ENCODE data around the gene RASD2.

RASD2 gene

DNA sequence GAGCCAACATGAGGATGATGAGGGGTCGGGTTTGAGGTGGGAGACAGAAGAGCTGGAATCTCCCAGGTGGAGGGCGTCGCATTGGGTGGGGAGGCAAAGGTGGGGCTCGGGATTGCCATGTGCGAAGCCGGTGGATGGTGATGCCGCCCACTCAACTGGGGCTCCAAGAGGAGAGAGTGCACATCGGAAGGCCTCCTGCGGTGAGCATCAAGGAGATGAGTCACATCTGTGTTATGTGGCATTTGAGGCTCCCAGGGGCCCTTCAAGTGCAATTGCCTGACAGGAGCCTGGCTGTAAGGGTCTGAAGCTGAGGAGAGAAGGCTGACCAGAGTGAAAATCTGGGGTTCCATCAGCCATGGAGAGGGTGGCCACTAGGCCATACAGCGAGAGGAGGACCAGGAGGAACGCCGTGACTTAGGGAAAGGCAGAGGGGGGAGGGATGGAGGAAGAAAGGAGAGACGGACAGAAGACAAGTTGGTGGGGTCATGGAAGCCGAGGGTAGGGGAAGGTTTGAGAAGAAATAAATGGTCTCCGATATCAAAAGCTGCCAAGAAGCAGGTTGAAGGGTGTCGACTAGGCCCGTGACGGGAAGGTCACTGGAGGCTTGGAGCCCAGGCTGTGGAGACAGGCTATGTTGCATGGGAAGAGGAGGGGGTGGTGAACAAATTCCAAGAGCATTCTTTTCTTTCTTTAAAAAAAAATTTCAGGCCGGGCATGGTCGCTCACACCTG lies 21.3 kb downstream of the RASD2 start:
- DNase-seq: no peak

DNA sequence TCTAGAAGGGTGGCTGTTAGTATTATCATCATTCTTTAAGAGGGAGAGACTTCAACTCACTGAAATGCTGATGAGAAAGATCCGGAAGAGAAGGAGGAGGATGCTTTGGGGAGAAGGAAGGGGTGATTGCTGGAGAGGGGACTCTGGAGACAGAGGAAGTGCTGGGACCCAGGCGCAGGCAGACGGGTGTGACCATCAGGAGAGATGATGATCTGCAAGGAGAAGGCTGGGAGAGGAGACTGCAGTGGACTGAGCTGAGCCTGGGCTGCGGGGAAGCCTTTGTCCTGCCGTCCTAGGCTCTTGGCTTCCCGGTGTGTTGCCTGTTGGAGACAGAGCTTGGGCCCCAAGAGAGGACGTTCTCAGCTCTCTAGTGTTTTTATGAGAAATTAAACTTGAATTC lies 22.6 kb downstream of the RASD2 start:
- no peak for DNase-seq

DNA sequence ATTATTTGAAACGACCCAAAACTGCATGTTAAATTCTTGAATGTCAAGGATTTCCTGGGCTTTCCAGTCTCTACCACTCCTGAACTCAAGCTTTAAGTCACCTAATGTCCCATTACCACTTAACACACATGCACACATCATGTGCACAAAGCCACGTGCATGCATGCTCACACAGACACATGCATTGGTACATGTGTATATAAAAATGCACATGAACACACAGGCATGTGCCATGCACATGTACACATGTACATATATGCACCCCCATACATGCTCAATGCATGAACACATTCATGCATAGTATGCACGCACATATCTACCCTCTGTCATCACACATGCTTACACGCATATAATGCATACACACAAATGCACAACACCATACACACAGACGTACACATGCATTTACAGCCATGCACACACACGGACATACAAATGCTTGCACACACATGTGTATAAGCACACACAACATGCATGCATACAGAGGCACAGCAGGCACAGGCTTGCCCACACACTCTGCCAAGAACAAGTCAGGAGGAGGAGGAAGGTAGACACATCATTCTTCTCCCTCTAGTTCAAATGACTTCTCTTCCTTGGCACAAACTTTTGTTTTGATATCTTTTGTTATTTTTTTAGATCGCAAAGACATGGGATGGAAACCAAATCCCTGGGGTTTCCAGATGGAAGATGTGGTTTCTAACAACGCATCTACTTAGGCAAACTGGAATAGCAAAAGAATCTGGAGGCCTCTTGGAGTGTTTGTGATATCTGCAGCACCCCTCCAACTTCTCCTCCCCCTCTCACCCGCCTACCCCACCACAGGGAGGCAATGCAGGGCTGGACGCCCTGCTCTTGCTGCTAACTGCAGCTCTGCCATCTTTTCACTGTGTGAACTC lies 24.6 kb downstream of the RASD2 start:
- no peak for DNase-seq

DNA sequence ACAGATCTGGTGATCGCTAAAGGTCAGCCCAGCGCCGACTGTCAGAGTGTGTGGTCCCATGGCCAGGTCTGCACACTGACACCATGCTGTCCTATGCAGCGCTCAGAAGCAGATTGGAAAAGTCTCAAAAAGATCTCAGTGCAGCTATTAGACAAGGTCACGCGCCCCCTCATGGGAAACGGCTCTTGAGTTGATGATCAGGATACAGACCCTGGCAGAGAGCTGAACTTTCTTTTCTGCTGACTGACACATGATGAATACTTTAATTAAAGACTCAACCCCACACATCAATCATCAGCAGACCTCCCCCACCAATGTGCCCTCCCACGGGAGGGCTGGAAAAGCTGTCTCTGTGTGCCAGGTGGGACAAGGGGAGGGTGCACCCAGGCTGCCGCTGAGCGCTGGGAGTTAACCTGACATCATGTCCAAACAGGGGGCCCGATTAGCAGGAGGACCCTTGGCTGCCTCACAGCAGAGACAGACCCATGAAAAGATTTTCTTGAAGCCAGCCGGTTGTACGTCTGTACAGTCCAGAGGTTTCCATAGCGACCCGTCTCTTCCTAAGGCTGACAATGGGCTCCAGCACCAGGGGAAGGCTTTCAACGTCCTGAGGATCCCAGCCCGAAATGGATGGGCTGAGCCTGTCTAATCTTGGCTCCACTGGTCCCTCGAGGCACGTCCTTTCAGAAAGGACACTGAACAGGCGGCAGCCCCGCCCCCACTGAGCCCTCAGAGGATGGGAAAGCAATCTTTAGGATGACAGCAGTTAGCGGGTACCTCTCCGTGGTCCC lies 26.9 kb downstream of the RASD2 start:
- DNase-seq: no peak

DNA sequence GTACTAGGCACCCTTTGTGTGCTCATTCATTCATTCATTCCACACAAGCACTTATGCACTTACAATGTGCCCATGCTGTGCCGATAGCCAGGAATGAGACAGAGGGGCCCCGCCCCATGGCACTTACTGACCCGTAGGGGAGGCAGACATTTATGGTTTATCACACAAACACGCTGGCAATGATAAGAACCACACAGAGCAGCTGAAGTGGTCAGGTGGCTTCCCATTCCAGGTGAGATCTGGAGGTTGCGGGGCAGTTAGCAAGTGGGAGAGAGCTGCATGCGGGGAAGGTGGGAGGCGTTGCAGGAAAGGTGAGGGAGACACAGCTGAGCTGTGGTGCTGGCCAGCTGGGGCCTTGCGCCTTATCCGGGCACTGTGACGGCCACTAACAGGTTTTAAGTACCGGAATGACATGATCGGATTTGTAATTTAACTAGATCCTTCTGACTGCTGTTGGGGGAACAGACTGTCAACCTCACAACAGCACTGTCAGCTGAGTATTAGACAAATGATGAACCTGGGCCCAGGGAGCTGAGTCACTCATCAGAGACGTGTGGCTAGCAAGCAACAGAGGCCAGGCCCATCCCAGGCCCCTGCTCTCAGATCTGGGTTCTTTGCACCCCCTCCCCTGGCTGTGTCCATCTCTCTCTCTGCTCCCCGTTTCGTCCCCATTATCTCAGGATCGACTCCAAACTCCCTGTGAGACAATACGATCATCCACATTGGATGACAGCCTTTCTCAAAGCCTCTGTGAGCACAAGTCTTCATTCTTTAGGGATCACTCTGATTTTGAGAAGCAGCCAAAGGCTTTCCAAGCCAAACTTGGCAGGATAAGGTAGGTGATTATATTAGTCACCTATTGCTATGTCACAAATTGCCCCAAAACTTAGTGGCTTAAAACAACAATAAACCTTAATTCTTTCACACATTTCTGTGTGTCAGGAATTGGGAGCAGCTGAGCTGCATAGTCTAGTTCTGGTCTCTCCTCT lies 28.4 kb downstream of the RASD2 start:
- no peak for DNase-seq

DNA sequence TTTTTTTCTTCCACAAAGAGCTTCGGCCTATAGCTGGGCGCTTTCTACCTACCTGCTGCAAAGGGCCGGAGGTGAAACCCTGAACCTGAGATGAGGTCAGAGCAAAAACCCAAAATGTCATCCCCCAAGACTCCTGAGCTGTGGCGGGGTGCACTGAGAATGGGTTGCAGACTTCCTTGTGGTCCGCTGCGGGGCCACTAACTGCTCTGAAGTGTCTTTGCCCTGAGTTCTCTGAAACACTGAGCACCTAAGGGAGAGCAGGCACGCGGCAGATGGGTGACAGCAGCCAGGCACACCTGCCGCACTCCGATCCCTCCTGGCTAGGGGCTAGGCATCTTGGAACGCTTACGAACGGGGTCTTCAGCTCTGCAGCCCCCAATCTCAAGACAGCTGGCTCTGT lies 29.3 kb downstream of the RASD2 start:
- DNase-seq: no peak

DNA sequence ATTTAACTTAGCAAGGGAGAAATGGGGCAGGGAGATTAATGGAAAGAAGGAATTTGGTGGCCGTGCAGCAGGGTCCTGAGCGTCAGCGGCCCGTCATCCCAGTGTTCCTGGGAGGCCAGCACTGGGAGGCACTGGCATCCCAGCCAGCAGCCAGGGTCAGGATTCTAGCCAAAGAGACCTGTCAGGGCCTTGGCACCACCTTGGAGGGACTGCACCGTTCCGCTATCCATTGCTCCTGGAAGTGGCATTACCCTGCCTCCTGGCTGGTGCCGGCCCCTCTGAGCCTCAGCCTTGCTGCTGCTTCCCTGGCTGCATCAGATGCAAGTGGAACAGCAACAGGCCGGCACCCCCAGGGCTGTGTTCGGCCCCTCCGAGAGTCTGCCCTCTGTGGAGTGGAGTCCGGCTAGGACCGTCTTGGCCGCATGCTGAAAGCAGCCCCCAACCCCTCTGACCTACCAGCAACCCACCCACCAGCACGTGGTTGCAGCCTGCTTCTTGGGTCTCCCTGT lies 30.1 kb downstream of the RASD2 start:
- no peak for DNase-seq

DNA sequence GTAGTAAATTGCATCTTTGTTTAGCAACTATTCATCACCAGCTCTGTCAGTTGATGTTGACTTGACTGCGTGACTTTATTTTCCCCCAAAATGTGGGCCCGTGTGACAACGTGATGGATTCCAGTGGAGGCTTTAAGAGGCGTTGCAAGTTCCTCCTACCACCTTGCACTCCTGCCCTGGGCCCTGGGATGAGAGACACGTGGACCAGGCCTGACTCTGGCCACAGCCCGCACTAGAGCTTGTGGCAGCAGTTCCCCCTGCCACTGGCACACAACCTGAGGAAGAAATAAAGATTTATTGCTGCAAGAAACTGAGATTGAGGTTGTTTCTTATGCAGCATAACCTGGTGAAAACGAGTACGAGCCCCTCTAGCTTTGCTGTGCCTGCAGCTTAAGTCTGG lies 31.9 kb downstream of the RASD2 start:
- no peak for DNase-seq

DNA sequence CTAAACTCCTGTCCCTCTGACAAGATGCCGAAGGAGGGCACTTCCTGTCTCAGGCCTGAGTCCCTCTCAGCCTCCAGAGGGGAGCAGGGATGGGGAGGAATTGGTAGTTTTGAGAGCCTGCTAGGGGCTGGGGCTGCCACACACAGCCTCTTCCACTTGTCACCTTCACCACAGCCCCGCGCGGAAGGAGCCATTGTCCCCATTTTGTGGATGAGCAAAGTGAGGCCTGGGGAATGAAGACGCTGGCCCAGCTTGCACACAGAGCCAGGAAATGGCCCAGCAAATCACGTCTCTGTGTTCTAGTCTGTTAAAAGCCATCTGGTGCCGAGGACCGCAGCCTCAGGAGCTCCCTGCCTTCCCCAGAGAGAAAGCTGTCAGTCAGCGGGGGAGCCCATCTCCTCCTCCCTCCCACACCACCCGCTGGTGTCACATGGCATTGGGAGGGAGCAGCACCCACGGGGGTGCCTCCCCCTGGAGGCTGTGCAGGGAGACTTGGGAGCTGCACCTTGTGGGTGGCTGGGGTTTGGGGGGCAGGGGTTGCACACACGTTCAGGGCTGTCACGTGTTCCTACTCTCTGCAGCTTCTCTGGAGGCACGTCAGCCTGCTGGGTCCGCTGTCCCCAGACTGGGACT lies 34.6 kb downstream of the RASD2 start:
- DNase-seq: no peak

DNA sequence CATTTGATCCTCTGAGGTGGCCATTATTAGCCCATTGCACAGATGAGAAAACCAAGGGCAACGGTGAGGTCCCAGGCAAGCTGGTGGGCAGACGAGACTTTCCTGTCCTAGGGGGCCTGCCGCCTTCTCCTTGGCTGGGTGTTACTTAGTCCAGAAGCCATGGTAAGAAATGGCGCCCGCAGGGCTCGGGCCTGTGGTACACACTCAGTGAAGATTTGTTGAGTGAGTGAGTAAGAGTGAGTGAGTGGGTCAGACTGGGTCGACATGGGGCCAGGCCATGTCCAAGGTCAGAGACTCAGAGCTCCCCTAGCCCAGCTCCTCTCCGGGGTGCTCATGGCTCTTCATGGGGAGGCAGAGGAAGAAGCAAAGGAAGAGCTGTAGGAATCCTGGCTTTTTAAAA lies 36.0 kb downstream of the RASD2 start:
- no peak for DNase-seq

DNA sequence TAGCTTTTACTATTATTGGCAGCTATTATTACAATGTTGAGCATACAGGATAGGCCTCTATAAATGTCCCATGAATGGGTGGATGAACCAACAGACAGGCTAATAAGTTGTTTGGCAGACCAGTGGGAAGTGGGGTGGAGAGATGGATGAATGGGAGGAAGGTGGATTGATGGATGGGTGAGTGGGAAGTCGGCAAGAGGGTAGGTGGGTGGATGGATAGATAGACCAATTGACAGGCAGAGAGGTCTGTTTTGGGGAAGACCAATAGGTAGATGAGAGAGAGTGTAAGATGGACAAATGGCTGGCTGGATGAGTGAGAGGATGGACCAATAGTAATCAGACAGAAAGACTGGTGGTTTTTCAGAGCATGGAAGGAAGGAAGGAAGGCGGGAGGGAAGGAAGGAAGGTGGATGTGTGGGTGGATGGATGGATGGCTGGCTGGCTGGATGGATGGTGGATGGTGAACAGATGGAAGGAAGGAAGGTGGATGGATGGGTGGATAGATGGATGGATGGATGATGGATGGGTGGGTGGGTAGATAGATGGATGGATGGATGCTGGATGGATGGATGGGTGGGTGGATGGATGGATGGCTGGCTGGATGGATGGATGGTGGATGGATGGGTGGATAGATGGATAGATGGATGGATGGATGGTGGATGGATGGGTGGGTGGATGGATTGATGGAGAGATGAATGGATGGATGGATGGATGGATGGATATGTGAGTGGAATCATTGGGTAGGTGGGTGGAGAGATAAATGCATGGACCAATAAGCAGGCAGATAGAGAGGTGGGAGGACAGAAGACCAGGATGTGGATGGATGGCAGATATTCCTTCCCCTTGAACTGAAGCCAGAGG lies 37.4 kb downstream of the RASD2 start:
- no peak for DNase-seq

DNA sequence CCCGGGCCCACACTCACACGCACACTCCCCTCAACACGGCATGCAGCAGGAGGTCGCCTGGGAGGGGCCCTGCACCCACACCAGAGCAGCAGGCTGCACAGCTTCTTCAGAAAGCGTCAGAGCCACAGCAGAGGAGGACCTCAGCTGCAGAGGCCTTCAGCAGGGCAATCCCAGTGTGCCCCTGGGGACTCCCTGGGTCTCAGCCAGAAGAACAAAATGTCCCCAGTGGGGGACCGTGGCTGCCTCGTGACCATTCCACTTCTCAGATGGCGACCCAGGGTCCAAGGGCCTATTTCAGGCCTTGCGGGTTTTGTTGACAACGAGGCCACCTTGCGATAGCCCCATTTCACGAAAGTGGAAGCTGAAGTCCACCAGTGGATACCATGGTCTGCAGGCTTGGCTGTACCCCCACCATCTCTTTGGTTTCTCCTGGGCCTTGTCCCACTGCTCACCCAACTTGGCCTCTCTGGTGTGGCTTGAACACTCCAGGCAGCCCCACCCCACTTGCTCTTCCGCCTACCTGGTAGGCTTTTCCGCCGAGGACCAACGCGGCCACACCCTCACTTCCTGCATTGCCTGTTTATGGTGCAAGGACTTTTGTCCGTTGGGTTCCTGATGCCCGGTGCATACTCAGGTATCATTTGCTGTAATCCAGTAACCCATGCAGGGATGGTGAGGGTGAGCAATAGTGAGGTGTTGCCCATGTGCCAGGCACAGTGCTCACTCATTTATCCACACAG lies 38.4 kb downstream of the RASD2 start:
- no peak for DNase-seq

DNA sequence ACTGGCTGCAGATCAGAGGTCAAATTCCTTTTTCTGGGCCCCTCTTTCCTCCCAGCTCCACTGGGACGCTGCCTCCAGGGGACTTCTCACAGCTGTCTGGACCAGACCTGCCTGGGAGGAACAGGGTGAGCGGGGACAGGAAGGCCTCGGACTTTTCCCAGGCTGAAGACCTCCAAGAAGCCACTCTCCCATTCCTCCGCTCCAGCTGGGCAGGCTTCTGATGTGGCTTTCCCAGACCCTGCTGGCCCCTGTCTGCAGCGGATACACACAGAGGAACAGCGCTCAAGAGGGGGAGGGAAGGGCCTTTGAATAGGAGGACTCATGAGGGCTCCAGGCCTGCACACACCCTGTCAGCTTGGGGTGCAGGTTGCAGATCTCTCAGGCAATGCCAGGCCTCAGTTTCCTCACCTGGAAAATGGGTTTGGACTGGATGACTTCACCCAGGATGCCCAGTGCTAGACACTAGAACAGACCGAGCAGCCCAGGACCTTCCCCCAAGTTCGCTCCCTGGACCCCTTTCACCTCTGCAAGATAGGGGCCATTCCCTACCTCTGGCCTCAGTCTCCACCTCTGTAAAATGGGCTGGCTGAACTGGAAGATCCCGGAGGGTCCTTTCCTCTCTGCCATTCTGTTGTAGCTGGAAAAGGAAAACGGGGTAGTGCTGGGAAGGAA lies 39.9 kb downstream of the RASD2 start:
- no peak for DNase-seq

DNA sequence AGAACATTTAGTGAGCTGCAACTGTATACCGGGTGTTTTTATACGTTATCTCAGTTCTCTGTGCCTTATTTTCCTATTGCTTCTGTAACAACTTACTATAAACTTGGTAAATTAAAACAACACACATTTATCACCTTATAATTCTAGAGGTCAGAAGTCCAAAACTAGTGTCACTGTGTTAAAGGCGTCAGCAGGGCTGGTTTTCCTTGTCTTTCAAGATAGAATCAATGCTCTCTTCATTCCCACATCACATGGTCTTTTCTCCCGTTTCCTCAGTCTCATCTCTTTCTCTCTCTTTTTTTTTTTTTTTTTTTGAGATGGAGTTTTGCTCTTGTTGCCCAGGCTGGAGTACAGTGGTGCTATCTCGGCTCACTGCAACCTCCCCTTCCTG lies 40.4 kb downstream of the RASD2 start:
- DNase-seq: no peak

DNA sequence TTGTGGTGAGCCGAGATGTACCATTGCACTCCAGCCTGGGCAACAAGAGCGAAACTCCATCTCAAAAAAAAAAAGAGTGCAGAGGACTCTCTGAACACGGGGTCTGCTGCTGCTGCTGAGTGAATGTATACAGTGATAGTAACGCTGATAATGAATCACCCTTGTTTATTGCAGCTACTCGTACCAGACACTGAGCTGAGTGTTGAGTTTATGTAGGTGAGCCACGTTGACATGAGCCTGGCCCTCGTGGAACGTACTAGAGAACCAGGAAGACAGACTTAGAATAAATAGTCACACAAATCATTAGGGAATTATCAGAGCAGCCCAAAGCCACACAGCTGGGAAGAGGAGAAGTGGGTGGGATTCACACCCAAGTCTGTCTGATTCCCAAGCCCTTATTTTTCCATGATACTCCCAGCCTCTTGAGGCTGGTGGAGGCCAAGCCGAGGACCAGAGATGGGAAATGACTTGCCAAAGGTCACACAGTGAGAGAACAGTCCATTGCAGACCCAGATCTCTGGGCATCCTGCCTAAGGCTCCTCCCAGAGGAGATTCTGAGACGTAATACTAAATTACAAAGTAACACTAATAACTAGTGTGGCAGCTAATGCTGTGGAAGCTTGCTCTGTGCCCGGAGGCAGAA lies 41.7 kb downstream of the RASD2 start:
- no peak for DNase-seq

DNA sequence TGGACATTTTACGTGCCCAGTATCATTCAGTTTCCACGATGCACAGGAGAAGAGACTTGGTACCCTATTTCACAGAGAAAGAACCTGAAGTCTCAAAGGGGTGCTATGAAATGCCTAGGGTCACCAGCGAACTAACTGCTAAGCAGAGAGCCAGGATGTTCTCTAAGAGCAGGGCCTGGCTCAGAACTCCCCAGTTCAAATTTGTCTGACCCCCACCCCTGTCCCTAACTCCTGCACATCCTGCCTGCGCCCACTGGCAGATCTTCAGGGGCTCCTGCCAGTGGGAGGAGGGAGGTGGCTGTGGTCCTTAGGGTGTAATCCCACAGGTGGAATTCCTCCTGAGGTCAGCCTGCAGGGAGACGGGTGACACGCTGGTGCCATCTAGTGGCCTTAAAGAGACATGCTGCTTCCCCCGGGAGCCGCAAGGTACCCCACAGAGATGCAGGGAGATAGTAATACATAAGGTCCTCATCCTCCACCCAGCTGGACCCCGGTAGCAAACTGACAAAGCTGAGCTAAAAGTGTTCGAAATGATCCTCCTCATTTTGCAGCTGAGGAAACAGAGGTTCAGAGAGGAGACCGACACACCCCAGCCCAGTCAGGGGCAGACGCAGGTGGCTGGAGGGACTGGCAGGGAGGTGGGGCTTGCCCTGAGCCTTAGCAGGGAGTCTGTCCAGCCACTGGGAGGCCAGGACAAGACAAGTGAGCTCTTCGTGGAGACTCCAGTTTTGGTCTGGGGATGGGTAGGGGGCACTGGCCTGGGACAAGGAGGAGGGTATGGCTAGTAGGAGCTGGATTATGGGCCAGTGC lies 42.4 kb downstream of the RASD2 start:
- peak; percentile 60 to 69 for DNase-seq

DNA sequence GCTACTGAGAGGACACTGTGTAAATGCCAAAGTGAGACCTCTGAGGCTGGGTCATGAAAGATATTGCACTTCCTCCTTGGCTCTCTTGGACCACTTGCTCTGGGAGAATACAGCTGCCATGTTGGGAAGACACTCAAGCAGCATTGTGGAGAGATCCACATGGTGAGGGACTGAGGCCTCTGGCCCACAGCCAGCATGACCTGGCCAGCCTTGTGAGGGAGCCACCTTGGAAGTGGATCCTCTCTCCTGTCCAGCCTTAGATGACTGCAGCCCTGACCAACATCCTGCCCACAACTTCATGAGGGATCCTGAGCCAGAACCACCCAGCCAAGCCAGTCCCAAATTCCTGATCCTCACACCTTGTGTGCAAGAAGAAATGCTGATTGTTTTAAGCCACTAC lies 46.1 kb downstream of the RASD2 start:
- no peak for DNase-seq

DNA sequence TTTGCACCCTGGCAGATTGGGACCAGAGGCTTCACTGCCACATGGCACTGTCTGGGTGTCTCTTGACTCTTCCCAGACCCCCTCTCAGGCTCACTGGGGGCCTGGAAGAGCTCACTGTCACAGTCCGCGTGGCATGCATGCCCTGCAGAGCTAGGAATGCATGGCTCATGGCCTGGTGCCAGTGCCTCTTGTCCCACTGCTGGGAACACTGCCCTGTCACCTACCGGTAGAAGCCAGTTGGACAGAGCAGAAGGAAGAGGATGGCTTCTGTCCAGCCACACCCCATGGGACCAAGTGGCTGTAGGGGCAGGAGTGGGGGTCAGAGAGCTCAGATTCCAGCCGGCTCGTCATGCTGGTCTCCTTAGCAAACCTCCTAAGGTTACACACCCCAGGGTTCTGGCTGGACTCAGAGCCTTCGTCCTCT lies 46.8 kb downstream of the RASD2 start:
- DNase-seq: no peak

Data from activated T-cell treated with anti-CD3 and anti-CD28 coated beads, Interleukin-2, amount 50 U/mL, for 48 hours (primary cell).